Ovary (tissue), 10 donors: Measurements from ENCODE around the gene ARPP19. TPM values are rescaled to one million over a fixed set of nuclear protein-coding genes. Genes with fewer than 3 reads are reported as not detected.

Experiments used
- DNase-seq, 5 donors: peaks; one replicate each; pipeline ENCODE4 v3.0.0-alpha.2; 2019 to 2020
- H3K27ac ChIP-seq, 2 donors: fragments of 200-600 bp; one replicate each; pipeline versions ENCODE4 v1.5.1 to v1.8.0; 2019 to 2022
- H3K27me3 ChIP-seq: fragments of 200-600 bp; one replicate; pipeline ENCODE4 v1.8.0; 2022
- H3K36me3 ChIP-seq: fragments of 200-600 bp; sonication (generic); one replicate; pipeline ENCODE4 v1.5.1; 2019
- H3K4me1 ChIP-seq: one replicate; pipeline ENCODE4 v1.8.1; 2013; ENCODE audit warnings: mild to moderate bottlenecking, moderate library complexity; ENCODE audit not compliant: insufficient read depth
- H3K4me3 ChIP-seq: fragments of 200-600 bp; sonication (generic); one replicate; pipeline ENCODE4 v1.5.1; 2017
- H3K9me3 ChIP-seq, 2 donors: fragments of 200-600 bp in 1 of 2; sonication (generic) in 1 of 2; one replicate each; pipeline versions ENCODE4 v1.5.1 to v1.8.1; 2013 to 2019; ENCODE audit warnings: mild to moderate bottlenecking in 1 of 2, moderate library complexity in 1 of 2
- EP300 ChIP-seq: sonication (generic); formaldehyde crosslinking; IDR thresholded peaks from one replicate; pipeline ENCODE4 v1.6.1; 2017; ENCODE audit warnings: antibody characterized with exemption
- POLR2A ChIP-seq: fragments of 450-650 bp; IDR thresholded peaks from one replicate; pipeline ENCODE4 v1.6.1; 2017; ENCODE audit warnings: antibody characterized with exemption, mild to moderate bottlenecking, moderate library complexity
- WGBS, 3 donors: extraction: QIAGEN DNeasy Blood & Tissue Kit in 1 of 3; methylation state at CpG; one replicate each; pipeline versions ENCODE4 v1.1.5 to v1.1.7; 2013 to 2017; 5-methylcytosine and 5-hydroxymethylcytosine counted together
- intact Hi-C, 4 donors: fragments of 100-400 bp; cut with DNase I; formaldehyde crosslinking; loops; one replicate each; pipeline versions ENCODE4 v1.11.0 to v1.15.1; 2022 to 2023
- long read RNA-seq, 3 donors: library from polyadenylated mRNA in 2 of 3; unstranded in 2 of 3; transcript quantifications; one replicate each; pipeline ENCODE4 v2.0.0 and lab custom pipeline, GENCODE V29; 2021 to 2026
- polyA plus RNA-seq, 2 donors: library from polyadenylated mRNA; stranded (reverse); fragments of 200-250 nt in 1 of 2; fragments of 350-450 nt in 1 of 2; fragmentation: Illumina TruSeq in 1 of 2; extraction: RNeasy Lipid Tissue Mini Kit (QIAGEN cat#74804) in 1 of 2; gene quantifications; one replicate each; pipeline ENCODE4 v1.2.3, GENCODE V29; 2013 to 2014
- total RNA-seq, 7 donors: library from RNA; depleted of rRNA in 2 of 7; stranded (reverse); fragments of >200 nt in 2 of 7; fragmentation: NEBNext Ultra II Directional in 3 of 7; extraction: Animal tissue kit (Norgen Biotek cat#: 25700) in 3 of 7; gene quantifications; one replicate each; pipeline versions ENCODE4 v1.1.0 to v1.2.4, GENCODE V29; 2016 to 2023
- TF ChIP-seq, protein P1 (sequence below), 3 donors: fragments of 450-650 bp in 2 of 3; fragments of 200-600 bp in 1 of 3; IDR thresholded peaks; one replicate each; pipeline versions ENCODE4 v1.5.1 to v1.8.0; 2016 to 2022; ENCODE audit warnings: antibody characterized with exemption in 3 of 3, mild to moderate bottlenecking in 1 of 3
- donor health status: DM: no; HTN: no; CAD: no; lungs with moderate emphysema.
- donor health status: DM: no; HTN: no; CAD: no.
- donor health status: Bipolar disorder and iron deficiency.
- donor health status: DM: yes; HTN: yes; CAD: no.
- donor health status: DM: no; HTN: no; CAD: no.
- donor health status: DM: yes; HTN: yes; CAD: no.

Gene ARPP19, protein sequence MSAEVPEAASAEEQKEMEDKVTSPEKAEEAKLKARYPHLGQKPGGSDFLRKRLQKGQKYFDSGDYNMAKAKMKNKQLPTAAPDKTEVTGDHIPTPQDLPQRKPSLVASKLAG
- total RNA-seq: 100 to 1,000 TPM in 5 of 7 donors, 10 to 100 TPM in 2; 71.3 to 158 (median 125) TPM
- 10 to 100 TPM; 37.9 to 85.7 TPM for polyA plus RNA-seq
- long read RNA-seq, donor 1, full-length matches to known transcripts: 47 of 53 reads
- long read RNA-seq, donor 1, partial matches to known transcripts: 2 of 53 reads
- long read RNA-seq, donor 1, other reads (novel, unspliced or antisense): 4 of 53 reads
- long read RNA-seq, donor 2, full-length matches to known transcripts: 133 of 133 reads
- long read RNA-seq, donor 2, partial matches to known transcripts: 0 of 133 reads
- long read RNA-seq, donor 2, other reads (novel, unspliced or antisense): 0 of 133 reads
- long read RNA-seq, donor 3, full-length matches to known transcripts: 98 of 105 reads
- long read RNA-seq, donor 3, partial matches to known transcripts: 2 of 105 reads
- long read RNA-seq, donor 3, other reads (novel, unspliced or antisense): 5 of 105 reads

DNA sequence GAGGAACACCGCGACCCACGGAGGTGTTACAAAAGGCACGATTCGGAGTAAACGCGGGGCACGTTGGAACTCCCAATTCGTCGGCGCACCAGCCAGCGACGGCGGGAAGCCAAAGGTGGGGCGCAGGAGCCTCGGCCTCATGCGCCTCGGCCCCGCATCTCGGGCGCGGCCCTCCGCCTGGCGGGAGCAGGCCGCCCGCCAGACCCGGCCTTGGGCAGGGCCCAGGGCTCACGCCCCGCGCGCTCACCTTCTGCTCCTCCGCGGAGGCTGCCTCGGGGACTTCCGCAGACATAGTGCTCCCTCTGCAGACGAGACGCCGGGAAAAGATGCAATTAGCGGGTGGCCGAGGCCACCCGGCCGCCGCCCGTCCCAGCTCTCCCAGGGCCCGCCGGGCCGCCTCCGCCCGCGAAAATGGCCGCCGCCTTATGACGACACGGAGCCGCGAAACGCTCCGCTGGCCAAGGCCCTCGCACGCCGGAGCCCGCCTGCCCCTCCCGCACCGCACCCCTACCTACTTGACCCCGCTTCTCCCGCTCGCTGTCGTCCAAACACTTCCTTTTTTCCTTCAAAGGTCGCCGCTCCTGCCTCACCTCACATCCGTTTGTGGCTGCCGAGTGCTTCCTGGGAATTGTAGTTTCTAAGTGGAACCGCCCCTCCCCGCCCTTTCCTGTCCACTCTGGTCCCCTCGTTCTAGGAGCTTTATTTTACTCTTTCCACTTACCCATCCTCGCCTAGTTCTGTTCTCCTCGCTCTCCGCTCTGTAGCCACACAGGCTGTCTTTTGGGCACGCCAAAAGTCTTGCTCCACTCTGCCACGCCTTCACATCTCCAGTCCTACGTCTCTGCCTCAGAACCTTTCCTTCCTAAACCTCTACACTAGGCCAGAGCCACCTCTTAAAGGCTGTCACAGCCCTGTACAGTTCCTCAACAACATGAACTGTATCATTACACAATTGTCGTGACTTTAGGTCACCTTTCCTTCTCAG, at the start of gene ARPP19:
Gene ARPP19, minus strand, starts transcription at position 430 of the 985 bp plus-strand sequence. Its CDS starts 138 bp downstream, at position 292.
- TF ChIP-seq POLR2A: peak; percentile 78
- TF ChIP-seq EP300: no peak
- TF ChIP-seq, protein P1, sequence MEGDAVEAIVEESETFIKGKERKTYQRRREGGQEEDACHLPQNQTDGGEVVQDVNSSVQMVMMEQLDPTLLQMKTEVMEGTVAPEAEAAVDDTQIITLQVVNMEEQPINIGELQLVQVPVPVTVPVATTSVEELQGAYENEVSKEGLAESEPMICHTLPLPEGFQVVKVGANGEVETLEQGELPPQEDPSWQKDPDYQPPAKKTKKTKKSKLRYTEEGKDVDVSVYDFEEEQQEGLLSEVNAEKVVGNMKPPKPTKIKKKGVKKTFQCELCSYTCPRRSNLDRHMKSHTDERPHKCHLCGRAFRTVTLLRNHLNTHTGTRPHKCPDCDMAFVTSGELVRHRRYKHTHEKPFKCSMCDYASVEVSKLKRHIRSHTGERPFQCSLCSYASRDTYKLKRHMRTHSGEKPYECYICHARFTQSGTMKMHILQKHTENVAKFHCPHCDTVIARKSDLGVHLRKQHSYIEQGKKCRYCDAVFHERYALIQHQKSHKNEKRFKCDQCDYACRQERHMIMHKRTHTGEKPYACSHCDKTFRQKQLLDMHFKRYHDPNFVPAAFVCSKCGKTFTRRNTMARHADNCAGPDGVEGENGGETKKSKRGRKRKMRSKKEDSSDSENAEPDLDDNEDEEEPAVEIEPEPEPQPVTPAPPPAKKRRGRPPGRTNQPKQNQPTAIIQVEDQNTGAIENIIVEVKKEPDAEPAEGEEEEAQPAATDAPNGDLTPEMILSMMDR (IDR thresholded peaks at IDR 0.05): peak in 1 of 3 donors; percentile 9
- intact Hi-C loops: no loop called here

DNA sequence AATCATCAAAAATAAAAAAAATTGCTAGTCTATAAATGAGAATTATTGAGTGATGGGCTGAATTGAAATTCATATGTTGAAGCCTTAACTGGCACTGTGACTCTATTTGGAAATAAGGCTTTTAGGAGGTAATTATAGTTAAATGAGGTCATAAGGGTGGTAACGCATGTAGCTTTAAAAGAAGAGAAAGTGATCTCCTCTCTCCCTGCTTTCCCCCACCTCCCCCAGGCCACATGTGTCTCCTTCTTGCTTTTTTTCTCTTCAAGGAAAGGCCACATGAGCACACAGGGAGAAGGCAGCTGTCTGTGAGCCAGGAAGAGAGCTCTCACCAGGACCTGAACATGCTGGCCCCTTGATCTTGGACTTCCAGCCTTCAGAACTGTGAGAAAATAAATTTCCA, 48.2 kb upstream of the ARPP19 start:
- H3K9me3 ChIP-seq: no peaks in the 10 kb centered on the region
- TF ChIP-seq EP300: no peak
- TF ChIP-seq, protein P1 (IDR thresholded peaks at IDR 0.05): no peak
- no peak for TF ChIP-seq POLR2A
- no peak overlapping the region for H3K4me3 ChIP-seq
- H3K27ac ChIP-seq: no peak overlapping the region
- H3K4me1 ChIP-seq: no peaks in the 10 kb centered on the region
- WGBS, 3 donors: 89 to 97% (median 96%) methylated on average over 1 of the region's 1 CpG
- H3K27me3 ChIP-seq: no peaks in the 10 kb centered on the region
- intact Hi-C loops: no loop called here
- no peak for DNase-seq
- no peaks in the 10 kb centered on the region for H3K36me3 ChIP-seq

More for the DNA sequence above, at the start of gene ARPP19:
- DNase-seq: peak; percentile 84 to 90 (median 86)
- Histone ChIP-seq H3K9me3 (no peaks in the 10 kb centered on the region), H3K4me3 (peak within 1 kb of the TSS; percentile 42), H3K36me3 (no peaks in the 10 kb centered on the region), H3K27me3 (no peaks in the 10 kb centered on the region), H3K4me1 (peaks cover 10% of the 10 kb centered on the region), H3K27ac (peak within 1 kb of the TSS; percentile 78 to 89)
- 5 to 6% (median 6%) methylated on average over 71 to 82 of the region's 82 CpGs for WGBS, 3 donors

DNA sequence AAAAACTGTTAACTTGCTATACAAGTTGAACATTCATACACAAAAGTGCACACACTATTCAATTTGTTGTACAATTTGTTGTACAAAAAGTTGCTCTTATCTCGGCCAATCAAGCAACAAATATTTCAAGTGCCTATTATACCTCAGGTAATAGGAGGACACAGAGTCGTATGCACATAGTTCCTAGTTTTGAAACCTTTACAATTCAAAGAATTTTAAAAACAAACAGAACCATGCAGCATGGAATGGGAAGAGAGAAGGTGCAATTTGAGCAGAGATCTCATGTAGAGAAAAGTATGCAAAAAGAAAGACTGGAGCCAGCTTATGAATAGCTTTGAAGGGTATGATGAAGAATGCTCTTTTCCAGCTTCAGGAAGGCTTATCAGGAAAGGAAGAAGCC, 46.5 kb upstream of the ARPP19 start:
- 86 to 91% (median 90%) methylated on average over 2 of the region's 2 CpGs for WGBS, 3 donors
- intact Hi-C loops: no loop called here
- no peaks in the 10 kb centered on the region for H3K9me3 ChIP-seq
- H3K4me1 ChIP-seq: no peaks in the 10 kb centered on the region
- no peaks in the 10 kb centered on the region for H3K36me3 ChIP-seq
- H3K4me3 ChIP-seq: no peak overlapping the region
- DNase-seq: no peak
- TF ChIP-seq EP300: no peak
- TF ChIP-seq POLR2A: no peak
- TF ChIP-seq, protein P1 (IDR thresholded peaks at IDR 0.05): no peak
- no peak overlapping the region for H3K27ac ChIP-seq
- no peaks in the 10 kb centered on the region for H3K27me3 ChIP-seq

DNA sequence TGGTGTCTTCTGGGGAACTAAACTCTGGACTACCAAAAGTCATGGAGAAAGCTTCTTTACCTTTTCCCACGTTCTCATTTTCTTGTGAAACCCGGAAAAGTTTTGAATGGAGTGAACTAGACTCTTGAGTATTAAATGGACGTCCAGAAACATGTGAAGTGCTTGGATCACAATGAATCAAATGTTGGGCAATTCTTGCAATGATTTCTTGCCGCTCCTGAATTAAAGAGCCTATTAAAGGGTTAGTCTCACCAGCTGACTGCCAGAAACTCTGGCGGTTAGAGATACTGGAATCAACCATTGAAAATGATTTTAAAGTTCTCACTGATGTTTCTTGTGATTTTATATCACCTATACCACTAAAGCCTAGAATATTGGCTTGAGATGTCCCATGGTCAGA, 40.8 kb upstream of the ARPP19 start:
- Histone ChIP-seq H3K27me3 (no peaks in the 10 kb centered on the region), H3K36me3 (no peaks in the 10 kb centered on the region), H3K27ac (no peak overlapping the region), H3K9me3 (no peaks in the 10 kb centered on the region), H3K4me3 (no peak overlapping the region), H3K4me1 (no peaks in the 10 kb centered on the region)
- WGBS, 3 donors: 94% methylated on average over 5 of the region's 5 CpGs
- no peak for DNase-seq
- intact Hi-C loops: no loop called here
- TF ChIP-seq EP300: no peak
